ENCODE data around the gene CCDC171.

GRCh38 chr9:15834541-15834940 is 281.7 kb downstream of the CCDC171 start:
- TF ChIP-seq CTCF (IDR thresholded peaks at IDR 0.05; ENCODE audit: poor library complexity) (no peak), EZH2 (IDR thresholded peaks at IDR 0.05; ENCODE audit: borderline replicate concordance) (no peak), EZH2phosphoT487 (IDR thresholded peaks at IDR 0.05; ENCODE audit: low read depth, severe bottlenecking, unreplicated experiment) (no peak)

Measured in hepatocyte (in vitro differentiated cells).